ENCODE data around the gene DGKD. TPM values are rescaled to one million over a fixed set of nuclear protein-coding genes. Genes with fewer than 3 reads are reported as not detected.

Gene DGKD
- total and polyA plus RNA-seq, 10 of the 15 experiments (the other 5 are each of a cell fraction or from before 2014, with no cell fraction given) = 2.7 to 81.9 (median 27.0) TPM

DNA sequence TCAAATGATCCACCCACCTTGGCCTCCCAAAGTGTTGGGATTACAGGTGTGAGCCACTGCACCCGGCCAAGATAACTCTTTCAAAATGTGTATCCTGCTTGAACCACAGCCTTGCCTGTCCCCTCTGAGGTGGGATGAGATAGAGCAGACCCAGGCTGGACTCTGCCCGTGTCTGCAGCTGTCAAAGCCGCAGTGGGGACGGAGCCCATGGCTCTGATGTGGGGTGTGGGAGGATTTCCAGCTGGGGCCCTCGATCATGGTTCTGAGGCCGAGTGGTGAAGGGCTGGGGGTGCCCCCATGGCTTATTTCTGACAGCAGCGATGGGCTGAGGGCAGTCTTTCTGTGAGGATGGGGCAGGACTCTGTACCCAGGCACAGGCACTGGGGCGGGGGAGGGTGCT lies 104.5 kb downstream of the DGKD start (continued):
- TF ChIP-seq TAF1 (IDR thresholded peaks at IDR 0.05; ENCODE audit: borderline replicate concordance, low read depth, low read length) (no peak), ZNF687 (IDR thresholded peaks at IDR 0.05) (no peak), EP300 (IDR thresholded peaks at IDR 0.05; ENCODE audit: borderline replicate concordance in 1 of 2, control insufficient read depth in 1 of 2, low read depth in 2 of 2, low read length in 2 of 2) (no peak), HDAC2 (IDR thresholded peaks at IDR 0.05) (no peak), SMC3 (IDR thresholded peaks at IDR 0.05; ENCODE audit: borderline replicate concordance, low read length) (no peak)
- TF ChIP-seq, protein P1, sequence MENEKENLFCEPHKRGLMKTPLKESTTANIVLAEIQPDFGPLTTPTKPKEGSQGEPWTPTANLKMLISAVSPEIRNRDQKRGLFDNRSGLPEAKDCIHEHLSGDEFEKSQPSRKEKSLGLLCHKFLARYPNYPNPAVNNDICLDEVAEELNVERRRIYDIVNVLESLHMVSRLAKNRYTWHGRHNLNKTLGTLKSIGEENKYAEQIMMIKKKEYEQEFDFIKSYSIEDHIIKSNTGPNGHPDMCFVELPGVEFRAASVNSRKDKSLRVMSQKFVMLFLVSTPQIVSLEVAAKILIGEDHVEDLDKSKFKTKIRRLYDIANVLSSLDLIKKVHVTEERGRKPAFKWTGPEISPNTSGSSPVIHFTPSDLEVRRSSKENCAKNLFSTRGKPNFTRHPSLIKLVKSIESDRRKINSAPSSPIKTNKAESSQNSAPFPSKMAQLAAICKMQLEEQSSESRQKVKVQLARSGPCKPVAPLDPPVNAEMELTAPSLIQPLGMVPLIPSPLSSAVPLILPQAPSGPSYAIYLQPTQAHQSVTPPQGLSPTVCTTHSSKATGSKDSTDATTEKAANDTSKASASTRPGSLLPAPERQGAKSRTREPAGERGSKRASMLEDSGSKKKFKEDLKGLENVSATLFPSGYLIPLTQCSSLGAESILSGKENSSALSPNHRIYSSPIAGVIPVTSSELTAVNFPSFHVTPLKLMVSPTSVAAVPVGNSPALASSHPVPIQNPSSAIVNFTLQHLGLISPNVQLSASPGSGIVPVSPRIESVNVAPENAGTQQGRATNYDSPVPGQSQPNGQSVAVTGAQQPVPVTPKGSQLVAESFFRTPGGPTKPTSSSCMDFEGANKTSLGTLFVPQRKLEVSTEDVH (IDR thresholded peaks at IDR 0.05; ENCODE audit: low read depth, partially characterized antibody) = no peak
